Activated CD4-positive, alpha-beta T cell treated with anti-CD3 and anti-CD28 coated beads, Interleukin-2, amount 50 U/mL, for 1 hour (primary cell): Measurements from ENCODE around the gene FXYD2.
A peak's percentile ranks its signal among the peaks of the same experiment; 100 is the strongest.

Experiments used
- DNase-seq: peaks from one replicate; pipeline ENCODE4 v3.0.0-alpha.2; 2020

FXYD2 gene

GRCh38 chr11:117857734-117858414 is 33.3 kb upstream of the FXYD2 start:
- DNase-seq = no peak

- DNase-seq = no peak
Measured at GRCh38 chr11:117855912-117856651, 31.5 kb upstream of the FXYD2 start.

- DNase-seq = no peak
Measured at GRCh38 chr11:117855186-117855845, 30.8 kb upstream of the FXYD2 start.

GRCh38 chr11:117852309-117852708 is 27.8 kb upstream of the FXYD2 start:
- no peak for DNase-seq

- no peak for DNase-seq
Measured at GRCh38 chr11:117851852-117852251, 27.3 kb upstream of the FXYD2 start.

- no peak for DNase-seq
Measured at GRCh38 chr11:117851106-117851505, 26.6 kb upstream of the FXYD2 start.

- DNase-seq = no peak
Measured at GRCh38 chr11:117849781-117850414, 25.4 kb upstream of the FXYD2 start.

GRCh38 chr11:117843666-117844484 is 19.3 kb upstream of the FXYD2 start:
- peak; percentile 84 for DNase-seq

GRCh38 chr11:117842131-117842941 is 17.8 kb upstream of the FXYD2 start:
- DNase-seq = no peak

GRCh38 chr11:117841551-117842031 is 17.0 kb upstream of the FXYD2 start:
- DNase-seq = no peak

- DNase-seq = no peak
Measured at GRCh38 chr11:117840881-117841550, 16.5 kb upstream of the FXYD2 start.

- no peak for DNase-seq
Measured at GRCh38 chr11:117839936-117840813, 15.6 kb upstream of the FXYD2 start.

- no peak for DNase-seq
Measured at GRCh38 chr11:117839380-117839881, 14.9 kb upstream of the FXYD2 start.

- no peak for DNase-seq
Measured at GRCh38 chr11:117838901-117839300, 14.4 kb upstream of the FXYD2 start.

- DNase-seq = no peak
Measured at GRCh38 chr11:117837791-117838190, 13.2 kb upstream of the FXYD2 start.

GRCh38 chr11:117837070-117837776 is 12.7 kb upstream of the FXYD2 start:
- DNase-seq = no peak

- no peak for DNase-seq
Measured at GRCh38 chr11:117836077-117836960, 11.8 kb upstream of the FXYD2 start.

- DNase-seq = no peak
Measured at GRCh38 chr11:117835576-117835975, 11.0 kb upstream of the FXYD2 start.
